MCF 10A (cell line): ENCODE results near the gene TRANK1. TPM values are rescaled to one million over a fixed set of nuclear protein-coding genes. Genes with fewer than 3 reads are reported as not detected.

ENCODE experiments used
- BruUV-seq: library from RNA; stranded (reverse); fragments of 400-500 nt; replicated peaks from 2 replicates; lab custom pipeline; 2021; lab: Mats Ljungman, UMichigan
- CTCF ChIA-PET: fragments of 300-600 bp; sonication (Branson Sonifier 250); formaldehyde crosslinking; extraction: SDS; loops from one replicate; lab custom pipeline; 2021; ENCODE audit warnings: antibody characterized with exemption, inconsistent platforms; lab: Yijun Ruan, JAX
- POLR2A ChIA-PET: fragments of 300-600, 350-650 bp; sonication (Branson Sonifier 250); formaldehyde crosslinking; extraction: SDS; loops from one replicate; lab custom pipeline; 2020; ENCODE audit warnings: antibody characterized with exemption, inconsistent platforms; lab: Yijun Ruan, JAX
- DNase-seq: peaks from one replicate; pipeline ENCODE4 v3.0.0-alpha.2; 2018; ENCODE audit not compliant: unreplicated experiment
- H3K27ac Mint-ChIP-seq: one replicate; pipeline ENCODE4 v1.8.0; 2022; ENCODE audit warnings: mild to moderate bottlenecking, low read depth, mixed read lengths; ENCODE audit not compliant: unreplicated experiment
- H3K27me3 Mint-ChIP-seq: one replicate; pipeline ENCODE4 v1.8.0; 2022; ENCODE audit warnings: mixed read lengths; ENCODE audit not compliant: insufficient read depth, unreplicated experiment
- H3K36me3 Mint-ChIP-seq: one replicate; pipeline ENCODE4 v1.8.0; 2022; ENCODE audit warnings: mild to moderate bottlenecking, moderate library complexity, mixed read lengths; ENCODE audit not compliant: insufficient read depth, unreplicated experiment
- H3K4me1 Mint-ChIP-seq: one replicate; pipeline ENCODE4 v1.8.0; 2022; ENCODE audit warnings: mixed read lengths; ENCODE audit not compliant: insufficient read depth, unreplicated experiment
- H3K4me3 Mint-ChIP-seq: one replicate; pipeline ENCODE4 v1.8.0; 2022; ENCODE audit warnings: mild to moderate bottlenecking, moderate library complexity, mixed read lengths; ENCODE audit not compliant: unreplicated experiment
- H3K9me3 Mint-ChIP-seq: one replicate; pipeline ENCODE4 v1.8.0; 2022; ENCODE audit warnings: mixed read lengths; ENCODE audit not compliant: unreplicated experiment
- intact Hi-C: fragments of 100-400 bp; cut with micrococcal nuclease; formaldehyde crosslinking; loops from 2 replicates; pipeline ENCODE4 v1.14.1; 2022
- total RNA-seq: library from RNA; stranded (reverse); gene quantifications from 2 replicates; pipeline ENCODE4 v1.2.3, GENCODE V29; 2022
- TF ChIP-seq, protein P1 (sequence below): fragments of 200-600 bp; IDR thresholded peaks from one replicate; pipeline ENCODE4 v1.8.0; 2022; ENCODE audit warnings: antibody characterized with exemption, mild to moderate bottlenecking; ENCODE audit not compliant: unreplicated experiment

The TRANK1 gene
- total RNA-seq, 1 experiment from 2014 or later, result 4.7 TPM

DNA sequence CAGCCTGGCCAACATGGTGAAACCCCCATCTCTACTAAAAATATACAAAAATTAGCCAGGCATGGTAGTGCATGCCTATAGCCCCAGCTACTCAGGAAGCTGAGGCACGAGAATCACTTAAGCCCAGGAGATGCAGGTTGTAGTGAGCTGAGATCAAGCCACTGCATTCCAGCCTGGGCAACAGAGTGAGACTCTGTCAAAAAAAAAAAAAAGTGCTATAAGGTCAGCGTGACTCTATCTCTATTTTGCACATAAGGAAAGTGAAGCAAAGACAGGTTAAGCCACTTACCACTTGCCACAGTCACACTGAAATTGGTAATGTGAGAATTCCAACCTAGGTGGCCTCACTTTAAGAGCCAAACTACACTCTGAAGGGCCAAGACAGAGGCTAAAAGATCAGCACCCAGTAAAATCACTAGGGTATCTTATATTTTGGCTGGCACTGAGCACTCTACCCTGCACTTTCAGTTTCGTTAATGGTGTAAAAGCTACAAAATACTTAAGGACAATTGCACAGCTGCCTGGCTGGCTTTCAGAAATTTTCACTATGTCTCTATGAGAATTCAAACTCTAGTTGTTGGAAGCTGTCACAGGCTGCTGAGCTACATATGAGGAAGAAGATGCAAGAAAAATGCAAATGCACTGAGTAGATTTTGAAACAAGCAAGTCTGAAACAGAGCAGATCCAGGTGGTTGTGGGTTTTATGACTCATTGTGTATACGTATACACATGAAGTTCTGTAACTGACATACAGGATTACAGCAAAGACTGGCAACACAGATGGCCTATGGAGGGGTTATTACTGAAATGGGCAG lies 32.7 kb downstream of the TRANK1 start:
- CTCF ChIA-PET, result interaction anchor here (0.7 to 5.1 kb wide), 3 partner anchors 43 to 1347 kb away, joined by 3 to 40 read pairs (median 5); no protein-coding TSS in a partner anchor
- Mint-ChIP-seq H3K4me1 (peaks cover 28% of the 10 kb centered on the region), H3K36me3 (no peaks in the 10 kb centered on the region), H3K4me3 (peak overlapping the region; percentile 71), H3K27me3 (no peaks in the 10 kb centered on the region), H3K9me3 (no peaks in the 10 kb centered on the region), H3K27ac (peak overlapping the region; percentile 93)
- TF ChIP-seq, protein P1, sequence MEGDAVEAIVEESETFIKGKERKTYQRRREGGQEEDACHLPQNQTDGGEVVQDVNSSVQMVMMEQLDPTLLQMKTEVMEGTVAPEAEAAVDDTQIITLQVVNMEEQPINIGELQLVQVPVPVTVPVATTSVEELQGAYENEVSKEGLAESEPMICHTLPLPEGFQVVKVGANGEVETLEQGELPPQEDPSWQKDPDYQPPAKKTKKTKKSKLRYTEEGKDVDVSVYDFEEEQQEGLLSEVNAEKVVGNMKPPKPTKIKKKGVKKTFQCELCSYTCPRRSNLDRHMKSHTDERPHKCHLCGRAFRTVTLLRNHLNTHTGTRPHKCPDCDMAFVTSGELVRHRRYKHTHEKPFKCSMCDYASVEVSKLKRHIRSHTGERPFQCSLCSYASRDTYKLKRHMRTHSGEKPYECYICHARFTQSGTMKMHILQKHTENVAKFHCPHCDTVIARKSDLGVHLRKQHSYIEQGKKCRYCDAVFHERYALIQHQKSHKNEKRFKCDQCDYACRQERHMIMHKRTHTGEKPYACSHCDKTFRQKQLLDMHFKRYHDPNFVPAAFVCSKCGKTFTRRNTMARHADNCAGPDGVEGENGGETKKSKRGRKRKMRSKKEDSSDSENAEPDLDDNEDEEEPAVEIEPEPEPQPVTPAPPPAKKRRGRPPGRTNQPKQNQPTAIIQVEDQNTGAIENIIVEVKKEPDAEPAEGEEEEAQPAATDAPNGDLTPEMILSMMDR, result no peak
- BruUV-seq, result no TSS peak
- DNase-seq, result peak; percentile 81
- POLR2A ChIA-PET, result interaction anchor here (0.5 to 1.4 kb wide), 6 partner anchors 10 to 484 kb away, joined by 3 to 14 read pairs (median 4); partner anchors contain the start of gene EPM2AIP1
- intact Hi-C loops, result no loop called here

DNA sequence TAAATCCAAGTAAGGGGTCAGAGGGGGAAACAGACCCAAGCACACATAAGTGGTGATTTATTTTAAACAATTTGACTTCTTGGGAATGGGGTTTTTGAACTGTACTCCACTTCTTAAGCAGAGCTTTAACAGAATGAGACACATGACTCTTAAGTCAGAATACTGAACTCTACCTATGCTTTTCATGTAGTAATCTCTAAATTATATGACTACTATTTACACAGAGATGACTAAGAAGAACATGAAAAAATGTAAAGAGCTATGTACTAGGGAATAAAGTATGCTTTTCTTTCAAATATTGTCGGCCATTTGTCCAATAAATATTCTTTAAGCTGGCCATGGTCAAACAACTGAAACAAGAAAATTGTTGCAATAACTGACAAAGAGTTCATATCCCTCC lies 35.2 kb downstream of the TRANK1 start:
- Mint-ChIP-seq H3K4me3 (no peak overlapping the region), H3K9me3 (no peaks in the 10 kb centered on the region), H3K27ac (peak overlapping the region; percentile 89), H3K27me3 (no peaks in the 10 kb centered on the region), H3K36me3 (no peaks in the 10 kb centered on the region), H3K4me1 (peaks cover 40% of the 10 kb centered on the region)
- TF ChIP-seq, protein P1, result no peak
- POLR2A ChIA-PET, result interaction anchor here (0.6 to 6.1 kb wide), 3 partner anchors 22 to 72 kb away, joined by 3 to 43 read pairs (median 3); no protein-coding TSS in a partner anchor
- DNase-seq, result no peak
- BruUV-seq, result no TSS peak
- intact Hi-C loops, result no loop called here
- CTCF ChIA-PET, result interaction anchor here (8.1 kb wide), 1 partner anchor 48 kb away, joined by 126 read pairs; no protein-coding TSS in a partner anchor

DNA sequence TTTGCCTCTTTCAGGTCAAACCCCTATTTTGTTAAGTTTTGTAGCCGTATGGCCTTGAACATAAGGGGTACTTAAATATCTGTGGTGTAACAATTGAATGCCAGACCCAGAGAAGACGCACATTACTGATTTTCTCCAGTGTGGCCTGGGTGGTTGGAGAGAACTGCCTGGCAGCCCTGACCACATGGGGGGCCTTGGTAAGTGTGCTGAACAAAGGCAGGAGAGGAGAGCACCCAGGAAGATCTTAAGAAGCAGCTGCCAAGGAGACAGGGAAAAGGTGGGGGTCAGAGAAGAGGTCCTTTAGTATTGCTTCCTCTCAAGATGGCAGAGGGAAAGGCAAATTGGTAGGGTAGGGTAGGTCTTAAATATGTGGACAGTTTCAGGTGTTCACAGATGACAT lies 35.7 kb downstream of the TRANK1 start:
- no peak for DNase-seq
- Mint-ChIP-seq H3K36me3 (no peaks in the 10 kb centered on the region), H3K4me3 (peak overlapping the region; percentile 82), H3K27ac (peak overlapping the region; percentile 89), H3K27me3 (no peaks in the 10 kb centered on the region), H3K9me3 (no peaks in the 10 kb centered on the region), H3K4me1 (peaks cover 40% of the 10 kb centered on the region)
- no TSS peak for BruUV-seq
- intact Hi-C loops, result no loop called here
- TF ChIP-seq, protein P1, result no peak
- ChIA-PET CTCF (interaction anchor here (8.1 kb wide), 1 partner anchor 49 kb away, joined by 126 read pairs; no protein-coding TSS in a partner anchor), POLR2A (interaction anchor here (1.4 to 6.1 kb wide), 2 partner anchors 23 to 48 kb away, joined by 3 to 43 read pairs; no protein-coding TSS in a partner anchor)

DNA sequence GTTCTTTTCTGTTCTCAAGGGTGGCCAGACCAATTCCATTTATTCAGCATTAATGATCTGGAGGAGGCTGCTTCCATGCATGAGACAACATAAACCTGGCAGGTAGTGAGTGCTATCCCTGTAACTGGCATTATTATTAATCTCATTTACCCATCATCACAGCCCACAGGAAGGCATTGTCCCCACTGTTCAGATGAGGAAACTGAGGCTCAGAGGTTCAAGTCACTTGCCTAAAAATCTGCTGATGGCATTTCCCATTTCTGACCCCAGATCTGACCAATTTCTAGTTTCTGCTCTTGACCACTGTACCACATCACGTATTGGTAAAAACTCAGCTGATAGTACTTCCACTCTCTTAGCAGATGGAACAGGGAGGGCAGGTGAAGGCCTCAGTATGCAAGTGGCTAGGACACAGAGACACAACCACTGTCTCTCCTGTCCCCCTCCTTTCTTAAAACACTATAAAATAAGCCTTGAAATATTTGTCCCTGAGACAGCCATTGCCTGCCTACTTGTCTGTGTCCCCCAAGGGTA lies 36.1 kb downstream of the TRANK1 start:
- intact Hi-C loops, result no loop called here
- no peaks in the 10 kb centered on the region for H3K27me3 Mint-ChIP-seq
- ChIA-PET CTCF (interaction anchor here (8.1 kb wide), 1 partner anchor 49 kb away, joined by 126 read pairs; no protein-coding TSS in a partner anchor), POLR2A (interaction anchor here (0.7 to 6.1 kb wide), 5 partner anchors 9 to 84 kb away, joined by 3 to 43 read pairs (median 8); partner anchors contain the start of genes EPM2AIP1 and MLH1)
- H3K36me3 Mint-ChIP-seq, result no peaks in the 10 kb centered on the region
- TF ChIP-seq, protein P1, result no peak
- no TSS peak for BruUV-seq
- peak overlapping the region; percentile 82 for H3K4me3 Mint-ChIP-seq
- peak overlapping the region; percentile 89 for H3K27ac Mint-ChIP-seq
- no peak for DNase-seq
- peaks cover 38% of the 10 kb centered on the region for H3K4me1 Mint-ChIP-seq
- no peaks in the 10 kb centered on the region for H3K9me3 Mint-ChIP-seq
